Inflammatory macrophage (primary cell): Measurements from ENCODE around the gene HS6ST1.
"Not testable (repeated sequence)": the region's sequence is repeated elsewhere in the genome, so short reads cannot be mapped to it uniquely, and the experiment has no call there.

Experiments used
- DNase-seq, 2 donors: peaks; one replicate each; pipeline ENCODE4 v3.0.0-alpha.2; 2020 to 2022

Gene HS6ST1

GRCh38 chr2:128321784-128322714 is 3.4 kb upstream of the HS6ST1 start:
- peak; percentile 70 to 82 for DNase-seq

- DNase-seq: no peak
These were observed 2.5 kb upstream of the HS6ST1 start for GRCh38 chr2:128320906-128321771.

- no peak for DNase-seq
These were observed 1.7 kb upstream of the HS6ST1 start for GRCh38 chr2:128320192-128320905.

GRCh38 chr2:128319631-128320191 is 1.0 kb upstream of the HS6ST1 start:
- no peak for DNase-seq

GRCh38 chr2:128318245-128318644 is 423 bp downstream of the HS6ST1 start:
- peak in 1 of 2 donors; percentile 30 for DNase-seq

GRCh38 chr2:128317899-128318225 is 806 bp downstream of the HS6ST1 start:
- DNase-seq: not testable (repeated sequence)

GRCh38 chr2:128317181-128317898 is 1.3 kb downstream of the HS6ST1 start:
- peak; percentile 20 to 32 for DNase-seq

- no peak for DNase-seq
These were observed 1.9 kb downstream of the HS6ST1 start for GRCh38 chr2:128316777-128317180.

- DNase-seq: no peak
These were observed 2.6 kb downstream of the HS6ST1 start for GRCh38 chr2:128315829-128316776.

- no peak for DNase-seq
These were observed 3.4 kb downstream of the HS6ST1 start for GRCh38 chr2:128315122-128315828.

- no peak for DNase-seq
These were observed 4.1 kb downstream of the HS6ST1 start for GRCh38 chr2:128314348-128315121.

- DNase-seq: no peak
These were observed 4.7 kb downstream of the HS6ST1 start for GRCh38 chr2:128313931-128314347.

- DNase-seq: no peak
These were observed 5.4 kb downstream of the HS6ST1 start for GRCh38 chr2:128313091-128313836.

- no peak for DNase-seq
These were observed 6.3 kb downstream of the HS6ST1 start for GRCh38 chr2:128312411-128312810.

- no peak for DNase-seq
These were observed 6.8 kb downstream of the HS6ST1 start for GRCh38 chr2:128311755-128312341.

GRCh38 chr2:128311216-128311754 is 7.4 kb downstream of the HS6ST1 start:
- no peak for DNase-seq

- DNase-seq: no peak
These were observed 7.9 kb downstream of the HS6ST1 start for GRCh38 chr2:128310761-128311160.
